Astrocyte (in vitro differentiated cells and primary cell): Measurements from ENCODE around the gene PTPRN2. TPM values are rescaled to one million over a fixed set of nuclear protein-coding genes. Genes with fewer than 3 reads are reported as not detected.

Experiments
- DNase-seq: peaks from one replicate; pipeline ENCODE4 v3.0.0-alpha.2; 2010; ENCODE audit warnings: low read depth
- FAIRE-seq: peaks from 2 replicates; lab custom pipeline; 2011; peaks lifted over from hg19 to GRCh38; lab: Jason Lieb, UNC
- H2AFZ ChIP-seq: 2 replicates; pipeline ENCODE4 v1.6.0; 2012; ENCODE audit warnings: low read depth, low read length, inconsistent platforms
- H3K27ac ChIP-seq: 2 replicates; pipeline ENCODE4 v1.5.1; 2011; ENCODE audit warnings: low read depth, low read length, inconsistent platforms
- H3K27me3 ChIP-seq: 2 replicates; pipeline ENCODE4 v1.6.0; 2011; ENCODE audit warnings: low read length, inconsistent platforms; ENCODE audit not compliant: insufficient read depth
- H3K36me3 ChIP-seq: 2 replicates; pipeline ENCODE4 v1.5.1; 2011; ENCODE audit warnings: low read length, inconsistent platforms; ENCODE audit not compliant: insufficient read depth
- H3K4me1 ChIP-seq: 2 replicates; pipeline ENCODE4 v1.5.1; 2011; ENCODE audit warnings: low read length, inconsistent platforms; ENCODE audit not compliant: insufficient read depth
- H3K4me2 ChIP-seq: 2 replicates; pipeline ENCODE4 v1.6.0; 2012; ENCODE audit warnings: low read length, inconsistent platforms
- H3K4me3 ChIP-seq: 2 replicates; pipeline ENCODE4 v1.5.1; 2011; ENCODE audit warnings: low read depth, mild to moderate bottlenecking, low read length, inconsistent platforms; ENCODE audit not compliant: insufficient read depth
- H3K79me2 ChIP-seq: 2 replicates; pipeline ENCODE4 v1.6.0; 2012; ENCODE audit warnings: mild to moderate bottlenecking, low read length, inconsistent platforms; ENCODE audit not compliant: insufficient read depth
- H3K9ac ChIP-seq: 2 replicates; pipeline ENCODE4 v1.6.0; 2012; ENCODE audit warnings: mild to moderate bottlenecking, low read length, inconsistent platforms
- H3K9me3 ChIP-seq: 2 replicates; pipeline ENCODE4 v1.5.1; 2012; ENCODE audit warnings: low read depth, mild to moderate bottlenecking, low read length, inconsistent platforms; ENCODE audit not compliant: insufficient read depth
- H4K20me1 ChIP-seq: 2 replicates; pipeline ENCODE4 v1.6.0; 2012; ENCODE audit warnings: low read length, inconsistent platforms; ENCODE audit not compliant: insufficient read depth
- H3K27ac Mint-ChIP-seq: one replicate; pipeline ENCODE4 v1.8.0; 2021; ENCODE audit warnings: mild to moderate bottlenecking, mixed read lengths; ENCODE audit not compliant: unreplicated experiment
- H3K27me3 Mint-ChIP-seq: one replicate; pipeline ENCODE4 v1.8.0; 2021; ENCODE audit warnings: low read depth, mixed read lengths; ENCODE audit not compliant: unreplicated experiment
- H3K36me3 Mint-ChIP-seq: one replicate; pipeline ENCODE4 v1.8.0; 2021; ENCODE audit warnings: low read depth, mixed read lengths; ENCODE audit not compliant: unreplicated experiment
- H3K4me1 Mint-ChIP-seq: one replicate; pipeline ENCODE4 v1.8.0; 2021; ENCODE audit warnings: low read depth, mixed read lengths; ENCODE audit not compliant: unreplicated experiment
- H3K4me3 Mint-ChIP-seq: one replicate; pipeline ENCODE4 v1.8.0; 2021; ENCODE audit warnings: mild to moderate bottlenecking, moderate library complexity, mixed read lengths; ENCODE audit not compliant: unreplicated experiment
- H3K9me3 Mint-ChIP-seq: one replicate; pipeline ENCODE4 v1.8.0; 2021; ENCODE audit warnings: mild to moderate bottlenecking, mixed read lengths; ENCODE audit not compliant: unreplicated experiment
- CTCF ChIP-seq: IDR thresholded peaks from 2 replicates; pipeline ENCODE4 v1.5.1; 2011; ENCODE audit warnings: low read depth, mild to moderate bottlenecking, inconsistent platforms, low read length, moderate library complexity; ENCODE audit not compliant: insufficient read depth
- EZH2 ChIP-seq: IDR thresholded peaks from 2 replicates; pipeline ENCODE4 v1.6.1; 2012; ENCODE audit warnings: mild to moderate bottlenecking, low read length, inconsistent platforms; ENCODE audit not compliant: insufficient read depth
- total RNA-seq: library from RNA; stranded (reverse); gene quantifications from 2 replicates; pipeline ENCODE4 v1.2.1, GENCODE V29; 2021

The PTPRN2 gene
- total RNA-seq, 1 donor from 2014 or later: 0.09 TPM

- H3K36me3 Mint-ChIP-seq: no peaks in the 10 kb centered on the region
- H3K4me2 ChIP-seq: no peak overlapping the region
- FAIRE-seq (no peak), DNase-seq (no peak)
- peaks cover 3% of the 10 kb centered on the region for H3K9me3 Mint-ChIP-seq
- H3K4me1 Mint-ChIP-seq: no peaks in the 10 kb centered on the region
- H3K79me2 ChIP-seq: no peaks in the 10 kb centered on the region
- H3K9ac ChIP-seq: no peak overlapping the region
- H2AFZ ChIP-seq: no peak overlapping the region
- H3K27ac Mint-ChIP-seq: no peak overlapping the region
- no peaks in the 10 kb centered on the region for H3K4me1 ChIP-seq
- H3K36me3 ChIP-seq: no peaks in the 10 kb centered on the region
- no peak overlapping the region for H3K4me3 Mint-ChIP-seq
- H3K9me3 ChIP-seq: no peaks in the 10 kb centered on the region
- H3K4me3 ChIP-seq: no peak overlapping the region
- H3K27ac ChIP-seq: no peak overlapping the region
- H3K27me3 Mint-ChIP-seq: no peaks in the 10 kb centered on the region
- no peaks in the 10 kb centered on the region for H3K27me3 ChIP-seq
- no peaks in the 10 kb centered on the region for H4K20me1 ChIP-seq
- no peak for TF ChIP-seq CTCF
Observed at GRCh38 chr7:158398750-158399149, 188.9 kb downstream of the PTPRN2 start.

GRCh38 chr7:158397885-158398284, 189.7 kb downstream of the PTPRN2 start:
- Histone ChIP-seq H2AFZ (no peak overlapping the region), H3K27ac (no peak overlapping the region), H3K9ac (no peak overlapping the region), H3K36me3 (no peaks in the 10 kb centered on the region), H4K20me1 (no peaks in the 10 kb centered on the region), H3K4me1 (no peaks in the 10 kb centered on the region), H3K27me3 (no peaks in the 10 kb centered on the region), H3K9me3 (no peaks in the 10 kb centered on the region), H3K79me2 (no peaks in the 10 kb centered on the region), H3K4me2 (no peak overlapping the region), H3K4me3 (no peak overlapping the region)
- Mint-ChIP-seq H3K4me3 (no peak overlapping the region), H3K36me3 (no peaks in the 10 kb centered on the region), H3K27ac (no peak overlapping the region), H3K9me3 (peaks cover 3% of the 10 kb centered on the region), H3K4me1 (no peaks in the 10 kb centered on the region), H3K27me3 (peaks cover 3% of the 10 kb centered on the region)
- DNase-seq (no peak), FAIRE-seq (no peak)
- TF ChIP-seq EZH2: no peak
- no peak for TF ChIP-seq CTCF

DNA sequence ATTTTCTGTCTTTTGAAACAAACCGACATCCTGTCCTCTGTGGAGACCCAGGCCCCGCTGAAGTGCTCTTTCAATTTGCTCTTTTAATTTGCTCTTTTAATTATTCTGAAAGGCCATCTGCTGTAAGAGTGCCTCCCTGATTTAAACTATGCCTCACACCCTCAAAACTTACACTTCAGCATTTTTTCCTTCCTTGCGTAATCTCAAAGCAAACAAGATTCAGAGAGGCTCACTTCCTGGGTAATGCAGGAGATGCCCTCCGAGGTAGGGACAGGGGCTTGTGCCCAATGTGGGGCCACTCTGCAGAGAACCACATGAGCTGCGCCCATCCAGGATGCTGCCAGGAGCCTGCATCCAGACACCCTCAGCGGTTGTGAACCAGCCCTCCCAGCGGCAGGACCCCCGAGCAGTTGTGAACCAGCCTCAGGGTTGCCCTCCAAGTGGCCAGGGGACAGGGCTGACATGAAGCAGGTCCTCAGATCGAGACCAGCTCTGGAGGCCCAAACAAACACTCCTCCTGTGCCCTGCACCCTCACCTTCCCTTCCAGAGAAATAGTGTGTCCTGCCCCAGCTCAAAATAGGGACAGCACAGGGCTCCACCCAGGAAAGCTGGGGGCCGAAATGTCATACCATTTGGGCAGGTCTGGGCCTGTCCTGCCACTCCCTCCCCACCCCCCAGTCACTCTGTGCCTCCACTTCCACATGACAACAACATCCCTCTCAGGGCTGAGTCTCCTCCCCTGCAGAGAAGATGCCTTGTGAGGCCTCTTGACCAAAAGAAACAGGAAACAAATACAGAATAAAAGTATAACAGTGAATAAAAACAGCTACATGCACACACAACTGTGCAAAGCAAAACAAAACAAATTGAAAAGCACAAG, 190.4 kb downstream of the PTPRN2 start:
- H3K9me3 ChIP-seq: no peaks in the 10 kb centered on the region
- H2AFZ ChIP-seq: no peak overlapping the region
- H3K4me2 ChIP-seq: no peak overlapping the region
- no peaks in the 10 kb centered on the region for H4K20me1 ChIP-seq
- no peak overlapping the region for H3K9ac ChIP-seq
- FAIRE-seq: no peak
- H3K27ac ChIP-seq: no peak overlapping the region
- H3K4me3 ChIP-seq: no peak overlapping the region
- H3K9me3 Mint-ChIP-seq: peaks cover 3% of the 10 kb centered on the region
- H3K36me3 ChIP-seq: no peaks in the 10 kb centered on the region
- DNase-seq: no peak
- no peaks in the 10 kb centered on the region for H3K79me2 ChIP-seq
- peaks cover 3% of the 10 kb centered on the region for H3K27me3 Mint-ChIP-seq
- no peak overlapping the region for H3K4me3 Mint-ChIP-seq
- TF ChIP-seq CTCF: no peak
- no peak for TF ChIP-seq EZH2
- H3K36me3 Mint-ChIP-seq: no peaks in the 10 kb centered on the region
- no peak overlapping the region for H3K27ac Mint-ChIP-seq
- H3K27me3 ChIP-seq: no peaks in the 10 kb centered on the region
- H3K4me1 Mint-ChIP-seq: no peaks in the 10 kb centered on the region
- H3K4me1 ChIP-seq: no peaks in the 10 kb centered on the region
